ENCODE data around the gene CACNA1C. TPM values are rescaled to one million over a fixed set of nuclear protein-coding genes. Genes with fewer than 3 reads are reported as not detected.

The CACNA1C gene
- total RNA-seq, 2 donors from 2014 or later, result 70.0 to 127 TPM

GRCh38 chr12:2460051-2460670 lies 407.4 kb downstream of the CACNA1C start:
- no peak for DNase-seq (ENCODE audit: low spot score)
- H3K27me3 ChIP-seq (replicated peaks; ENCODE audit: insufficient read depth), result no peaks in the 10 kb centered on the region
- no peaks in the 10 kb centered on the region for H3K4me1 ChIP-seq (ENCODE audit: control insufficient read depth in 1 of 2, low read depth in 2 of 2)
- no peak for ATAC-seq (ENCODE audit: insufficient number of reproducible peaks, low FRiP score, low read depth)
- H3K9me3 ChIP-seq, result no peaks in the 10 kb centered on the region
- peaks cover 21% of the 10 kb centered on the region for H3K36me3 ChIP-seq
- H3K27ac ChIP-seq, result no peak overlapping the region
- TF ChIP-seq CTCF (IDR thresholded peaks at IDR 0.05), result no peak
- no peak overlapping the region for H3K4me3 ChIP-seq

GRCh38 chr12:2461046-2461445 lies 408.3 kb downstream of the CACNA1C start:
- H3K36me3 ChIP-seq, result peaks cover 22% of the 10 kb centered on the region
- H3K27me3 ChIP-seq (replicated peaks; ENCODE audit: insufficient read depth), result no peaks in the 10 kb centered on the region
- H3K9me3 ChIP-seq, result no peaks in the 10 kb centered on the region
- DNase-seq (ENCODE audit: low spot score), result no peak
- no peaks in the 10 kb centered on the region for H3K4me1 ChIP-seq (ENCODE audit: control insufficient read depth in 1 of 2, low read depth in 2 of 2)
- H3K4me3 ChIP-seq, result no peak overlapping the region
- no peak for ATAC-seq (ENCODE audit: insufficient number of reproducible peaks, low FRiP score, low read depth)
- TF ChIP-seq CTCF (IDR thresholded peaks at IDR 0.05), result no peak
- no peak overlapping the region for H3K27ac ChIP-seq

GRCh38 chr12:2461645-2462044 lies 408.9 kb downstream of the CACNA1C start:
- H3K36me3 ChIP-seq, result peaks cover 22% of the 10 kb centered on the region
- H3K4me3 ChIP-seq, result no peak overlapping the region
- no peaks in the 10 kb centered on the region for H3K27me3 ChIP-seq (replicated peaks; ENCODE audit: insufficient read depth)
- DNase-seq (ENCODE audit: low spot score), result no peak
- no peak for ATAC-seq (ENCODE audit: insufficient number of reproducible peaks, low FRiP score, low read depth)
- H3K9me3 ChIP-seq, result no peaks in the 10 kb centered on the region
- no peaks in the 10 kb centered on the region for H3K4me1 ChIP-seq (ENCODE audit: control insufficient read depth in 1 of 2, low read depth in 2 of 2)
- no peak for TF ChIP-seq CTCF (IDR thresholded peaks at IDR 0.05)
- no peak overlapping the region for H3K27ac ChIP-seq

- no peak for DNase-seq (ENCODE audit: low spot score)
- peaks cover 22% of the 10 kb centered on the region for H3K36me3 ChIP-seq
- TF ChIP-seq CTCF (IDR thresholded peaks at IDR 0.05), result no peak
- no peak overlapping the region for H3K27ac ChIP-seq
- no peak overlapping the region for H3K4me3 ChIP-seq
- ATAC-seq (ENCODE audit: insufficient number of reproducible peaks, low FRiP score, low read depth), result no peak
- no peaks in the 10 kb centered on the region for H3K9me3 ChIP-seq
- no peaks in the 10 kb centered on the region for H3K27me3 ChIP-seq (replicated peaks; ENCODE audit: insufficient read depth)
- no peaks in the 10 kb centered on the region for H3K4me1 ChIP-seq (ENCODE audit: control insufficient read depth in 1 of 2, low read depth in 2 of 2)
Measured at GRCh38 chr12:2462087-2462486, 409.3 kb downstream of the CACNA1C start.

- H3K27ac ChIP-seq, result no peak overlapping the region
- H3K4me3 ChIP-seq, result no peak overlapping the region
- TF ChIP-seq CTCF (IDR thresholded peaks at IDR 0.05), result no peak
- H3K4me1 ChIP-seq (ENCODE audit: control insufficient read depth in 1 of 2, low read depth in 2 of 2), result peaks cover 0 to 2% of the 10 kb centered on the region in 2 donors
- ATAC-seq (ENCODE audit: insufficient number of reproducible peaks, low FRiP score, low read depth) (no peak), DNase-seq (ENCODE audit: low spot score) (no peak)
- peaks cover 22% of the 10 kb centered on the region for H3K36me3 ChIP-seq
- no peaks in the 10 kb centered on the region for H3K9me3 ChIP-seq
- H3K27me3 ChIP-seq (replicated peaks; ENCODE audit: insufficient read depth), result no peaks in the 10 kb centered on the region
Measured at GRCh38 chr12:2463719-2464118, 410.9 kb downstream of the CACNA1C start.

Measured in thoracic aorta (tissue), 2 donors.